K562 (cell line): Measurements from ENCODE around the gene PHLDB3. TPM values are rescaled to one million over a fixed set of nuclear protein-coding genes. Genes with fewer than 3 reads are reported as not detected.

ENCODE experiments used
- HOMEZ ChIP-seq: fragments of 250-450 bp; sonication (Bioruptor Pico); IDR thresholded peaks from 2 replicates; pipeline ENCODE4 v1.4.0; 2020; ENCODE audit warnings: mild to moderate bottlenecking, moderate library complexity
- MITF ChIP-seq: IDR thresholded peaks from 2 replicates; pipeline ENCODE4 v1.6.1; 2014; ENCODE audit warnings: antibody characterized with exemption
- NFYB ChIP-seq: IDR thresholded peaks from 2 replicates; pipeline ENCODE4 v1.6.1; 2011; ENCODE audit warnings: mild to moderate bottlenecking, moderate library complexity; ENCODE audit not compliant: insufficient read length; ENCODE audit errors: extremely low read depth
- PTBP1 ChIP-seq: fragments of 200-400 bp; formaldehyde crosslinking; IDR thresholded peaks from 2 replicates; pipeline ENCODE4 v1.6.1; 2017; ENCODE audit warnings: low read depth, low read length
- RBM34 ChIP-seq: fragments of 200-400 bp; formaldehyde crosslinking; IDR thresholded peaks from 2 replicates; pipeline ENCODE4 v1.6.1; 2018; ENCODE audit warnings: low read length, borderline replicate concordance; ENCODE audit not compliant: insufficient read depth
- RNF2 ChIP-seq: sonication (generic); IDR thresholded peaks from 2 replicates; pipeline ENCODE4 v1.6.1; 2016
- RUNX1 ChIP-seq: sonication (generic); IDR thresholded peaks from 2 replicates; pipeline ENCODE4 v1.6.1; 2016; ENCODE audit warnings: antibody characterized with exemption, low read depth
- SRSF1 ChIP-seq: fragments of 200-400 bp; formaldehyde crosslinking; IDR thresholded peaks from 2 replicates; pipeline ENCODE4 v1.6.1; 2017; ENCODE audit warnings: mild to moderate bottlenecking, low read depth, low read length, moderate library complexity
- ZHX1 ChIP-seq: fragments of 150-350 bp; conservative IDR thresholded peaks from 2 replicates; pipeline ENCODE4 v1.6.1; 2014; ENCODE audit warnings: low read length
- ZKSCAN1 ChIP-seq: fragments of 150-350 bp; IDR thresholded peaks from 2 replicates; pipeline ENCODE4 v1.6.1; 2016; ENCODE audit warnings: low read depth, low read length
- ZNF23 ChIP-seq: fragments of 250-450 bp; sonication (Bioruptor Pico); IDR thresholded peaks from 2 replicates; pipeline ENCODE4 v1.4.0; 2020; ENCODE audit warnings: mild to moderate bottlenecking
- ZNF551 ChIP-seq: fragments of 250-450 bp; sonication (Bioruptor Pico); IDR thresholded peaks from 2 replicates; pipeline ENCODE4 v1.5.0; 2021; ENCODE audit warnings: mild to moderate bottlenecking, moderate library complexity
- ZNF57 ChIP-seq: fragments of 450-650 bp; formaldehyde crosslinking; IDR thresholded peaks from 2 replicates; pipeline ENCODE4 v1.4.0; 2020; ENCODE audit warnings: mild to moderate bottlenecking, moderate library complexity
- polyA plus RNA-seq, 8 experiments: library from polyadenylated mRNA; depleted of rRNA in 4 of 8; stranded (reverse) in 5 of 8; unstranded in 3 of 8; fragments of >200 nt; fragmentation: Nextera tagmentation in 2 of 8; fragmentation: Illumina TruSeq in 1 of 8; extraction: Ambion mirVana in 2 of 8; extraction: Trizol in 1 of 8; gene quantifications; 2 replicates each; pipeline versions ENCODE4 v1.2.1 to v1.2.3, GENCODE V29; 2011 to 2014; ENCODE audit warnings: inconsistent platforms in 1 of 8, missing spikeins in 1 of 8
- total RNA-seq, 7 experiments: library from RNA; depleted of rRNA in 6 of 7; stranded (reverse); fragments of >200 nt in 6 of 7; fragmentation: Illumina TruSeq in 2 of 7; extraction: Trizol in 2 of 7; gene quantifications; 2 replicates each; pipeline versions ENCODE4 v1.2.1 to v1.2.3, GENCODE V29; 2011 to 2021; ENCODE audit warnings: low replicate concordance in 1 of 7
- TF ChIP-seq, protein P1 (sequence below), 2 experiments: IDR thresholded peaks in 1 of 2; conservative IDR thresholded peaks in 1 of 2; 2 replicates each; pipeline ENCODE4 v1.6.1; 2016; ENCODE audit warnings: low read depth in 2 of 2, mild to moderate bottlenecking in 1 of 2, missing compliant biosample characterization in 1 of 2, missing genetic modification characterization in 1 of 2, moderate library complexity in 1 of 2
- TF ChIP-seq, protein P2 (sequence below): fragments of 250-450 bp; sonication (Bioruptor Pico); IDR thresholded peaks from 2 replicates; pipeline ENCODE4 v1.9.0; 2021; ENCODE audit warnings: mild to moderate bottlenecking, inconsistent platforms

Gene PHLDB3
- total and polyA plus RNA-seq, 9 of the 15 experiments (the other 6 are each of a cell fraction or from before 2014, with no cell fraction given) = 0.04 to 23.5 (median 3.9) TPM

- TF ChIP-seq SRSF1 = no peak
- TF ChIP-seq ZNF23 (CRISPR knock-in tag) = no peak
- no peak for TF ChIP-seq ZHX1
- no peak for TF ChIP-seq RNF2
- TF ChIP-seq, protein P1, sequence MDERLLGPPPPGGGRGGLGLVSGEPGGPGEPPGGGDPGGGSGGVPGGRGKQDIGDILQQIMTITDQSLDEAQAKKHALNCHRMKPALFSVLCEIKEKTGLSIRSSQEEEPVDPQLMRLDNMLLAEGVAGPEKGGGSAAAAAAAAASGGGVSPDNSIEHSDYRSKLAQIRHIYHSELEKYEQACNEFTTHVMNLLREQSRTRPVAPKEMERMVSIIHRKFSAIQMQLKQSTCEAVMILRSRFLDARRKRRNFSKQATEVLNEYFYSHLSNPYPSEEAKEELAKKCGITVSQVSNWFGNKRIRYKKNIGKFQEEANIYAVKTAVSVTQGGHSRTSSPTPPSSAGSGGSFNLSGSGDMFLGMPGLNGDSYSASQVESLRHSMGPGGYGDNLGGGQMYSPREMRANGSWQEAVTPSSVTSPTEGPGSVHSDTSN (CRISPR knock-in tag; IDR thresholded peaks at IDR 0.05; ENCODE audit: low read depth) = 0 out of 2 replicates have a peak, but pooled peaks have one; percentile 13
- TF ChIP-seq, protein P1 (tag; conservative IDR thresholded peaks at IDR 0.05; ENCODE audit: low read depth) = peak; percentile 41; the same call in 1 of the 2 replicates
- TF ChIP-seq, protein P2, sequence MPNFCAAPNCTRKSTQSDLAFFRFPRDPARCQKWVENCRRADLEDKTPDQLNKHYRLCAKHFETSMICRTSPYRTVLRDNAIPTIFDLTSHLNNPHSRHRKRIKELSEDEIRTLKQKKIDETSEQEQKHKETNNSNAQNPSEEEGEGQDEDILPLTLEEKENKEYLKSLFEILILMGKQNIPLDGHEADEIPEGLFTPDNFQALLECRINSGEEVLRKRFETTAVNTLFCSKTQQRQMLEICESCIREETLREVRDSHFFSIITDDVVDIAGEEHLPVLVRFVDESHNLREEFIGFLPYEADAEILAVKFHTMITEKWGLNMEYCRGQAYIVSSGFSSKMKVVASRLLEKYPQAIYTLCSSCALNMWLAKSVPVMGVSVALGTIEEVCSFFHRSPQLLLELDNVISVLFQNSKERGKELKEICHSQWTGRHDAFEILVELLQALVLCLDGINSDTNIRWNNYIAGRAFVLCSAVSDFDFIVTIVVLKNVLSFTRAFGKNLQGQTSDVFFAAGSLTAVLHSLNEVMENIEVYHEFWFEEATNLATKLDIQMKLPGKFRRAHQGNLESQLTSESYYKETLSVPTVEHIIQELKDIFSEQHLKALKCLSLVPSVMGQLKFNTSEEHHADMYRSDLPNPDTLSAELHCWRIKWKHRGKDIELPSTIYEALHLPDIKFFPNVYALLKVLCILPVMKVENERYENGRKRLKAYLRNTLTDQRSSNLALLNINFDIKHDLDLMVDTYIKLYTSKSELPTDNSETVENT (CRISPR knock-in tag) = no peak
- TF ChIP-seq NFYB = no peak
- no peak for TF ChIP-seq RUNX1
- no peak for TF ChIP-seq ZKSCAN1
- TF ChIP-seq RBM34 = no peak
- TF ChIP-seq PTBP1 = no peak
- TF ChIP-seq MITF = no peak
- no peak for TF ChIP-seq HOMEZ (CRISPR knock-in tag)
- TF ChIP-seq ZNF551 = no peak
- no peak for TF ChIP-seq ZNF57 (CRISPR knock-in tag)
Measured at GRCh38 chr19:43474986-43475705, 29.4 kb downstream of the PHLDB3 start (continued).
